ENCODE data around the gene ZNF580.

DNA sequence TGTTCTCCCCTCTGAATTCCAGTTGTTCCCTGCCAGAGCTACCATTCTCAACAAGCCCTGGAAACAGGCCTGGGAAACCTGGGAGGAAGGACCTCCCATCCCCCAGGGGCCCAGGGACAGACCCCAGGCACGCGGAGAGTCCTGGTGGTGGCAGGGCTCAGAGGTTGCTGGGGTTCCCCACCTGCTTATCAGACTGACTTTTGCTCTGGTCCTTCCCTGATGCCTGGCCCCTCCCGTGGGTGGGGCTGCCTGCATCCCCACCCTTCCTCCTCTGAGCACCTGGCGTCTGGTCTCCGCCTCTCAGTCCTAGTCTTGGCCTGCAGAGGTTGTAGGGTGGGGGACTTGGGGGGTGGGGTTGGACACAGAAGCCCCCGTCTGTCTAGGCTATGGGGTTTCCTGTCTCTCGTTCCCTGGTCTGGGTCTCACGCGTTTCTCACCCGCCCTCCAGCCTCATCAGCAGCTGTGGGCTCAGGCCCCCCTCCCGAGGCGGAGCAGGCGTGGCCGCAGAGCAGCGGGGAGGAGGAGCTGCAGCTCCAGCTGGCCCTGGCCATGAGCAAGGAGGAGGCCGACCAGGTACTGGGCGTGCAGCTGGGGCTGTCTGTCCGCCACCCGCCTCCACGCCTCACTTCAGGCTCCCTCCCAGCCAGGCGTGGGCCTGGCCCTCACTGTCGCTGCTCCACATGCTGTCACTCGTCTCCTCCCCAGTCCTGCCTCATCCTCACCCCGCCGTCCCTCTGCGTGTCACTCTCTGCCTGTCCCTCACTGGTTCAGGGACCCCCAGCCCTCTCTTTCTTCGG, 47.8 kb downstream of the ZNF580 start:
- TF ChIP-seq, protein P1, sequence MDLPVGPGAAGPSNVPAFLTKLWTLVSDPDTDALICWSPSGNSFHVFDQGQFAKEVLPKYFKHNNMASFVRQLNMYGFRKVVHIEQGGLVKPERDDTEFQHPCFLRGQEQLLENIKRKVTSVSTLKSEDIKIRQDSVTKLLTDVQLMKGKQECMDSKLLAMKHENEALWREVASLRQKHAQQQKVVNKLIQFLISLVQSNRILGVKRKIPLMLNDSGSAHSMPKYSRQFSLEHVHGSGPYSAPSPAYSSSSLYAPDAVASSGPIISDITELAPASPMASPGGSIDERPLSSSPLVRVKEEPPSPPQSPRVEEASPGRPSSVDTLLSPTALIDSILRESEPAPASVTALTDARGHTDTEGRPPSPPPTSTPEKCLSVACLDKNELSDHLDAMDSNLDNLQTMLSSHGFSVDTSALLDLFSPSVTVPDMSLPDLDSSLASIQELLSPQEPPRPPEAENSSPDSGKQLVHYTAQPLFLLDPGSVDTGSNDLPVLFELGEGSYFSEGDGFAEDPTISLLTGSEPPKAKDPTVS (IDR thresholded peaks at IDR 0.05; ENCODE audit: low read depth, low read length), result no peak
- TF ChIP-seq FOXK2 (IDR thresholded peaks at IDR 0.05) (no peak), POLR2A (IDR thresholded peaks at IDR 0.05; ENCODE audit: low read depth, low read length) (no peak), MAX (IDR thresholded peaks at IDR 0.05; ENCODE audit: low read depth, low read length) (no peak), SMC3 (IDR thresholded peaks at IDR 0.05; ENCODE audit: borderline replicate concordance, low read length) (no peak), EZH2 (IDR thresholded peaks at IDR 0.05; ENCODE audit: borderline replicate concordance, control insufficient read depth, low read depth, low read length) (no peak), RCOR1 (conservative IDR thresholded peaks at IDR 0.05; ENCODE audit: low read depth, low read length) (no peak), NRF1 (conservative IDR thresholded peaks at IDR 0.05; ENCODE audit: low read depth, low read length) (no peak), HDAC2 (IDR thresholded peaks at IDR 0.05) (no peak), RAD21 (IDR thresholded peaks at IDR 0.05; ENCODE audit: insufficient read depth, low read depth, low read length) (no peak), CTCF (IDR thresholded peaks at IDR 0.05 in 2 of 3, conservative IDR thresholded peaks at IDR 0.05 in 1 of 3; ENCODE audit: control insufficient read depth in 2 of 3, extremely low read depth in 1 of 3, insufficient read depth in 1 of 3, low read depth in 3 of 3, low read length in 3 of 3) (no peak)
